ENCODE measurements around the gene HSD17B12.

HSD17B12 gene

DNA sequence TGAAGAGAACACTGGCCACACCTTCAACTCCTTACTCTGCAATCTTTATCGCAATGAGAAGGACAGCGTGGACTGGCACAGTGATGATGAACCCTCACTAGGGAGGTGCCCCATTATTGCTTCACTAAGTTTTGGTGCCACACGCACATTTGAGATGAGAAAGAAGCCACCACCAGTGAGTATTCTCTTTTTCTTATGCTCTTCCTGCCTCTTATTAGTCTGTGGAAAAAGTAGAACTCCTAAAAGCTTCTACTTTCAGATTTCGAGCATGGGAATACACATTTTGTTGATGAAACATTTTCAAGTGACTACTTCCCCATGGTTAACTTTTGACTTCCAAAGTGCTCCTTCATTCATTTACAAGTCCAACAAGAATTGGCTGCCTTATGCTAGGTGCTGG, 221.0 kb downstream of the HSD17B12 start:
- Histone ChIP-seq H3K27ac (no peak overlapping the region), H3K4me3 (no peak overlapping the region)

- H3K4me3 ChIP-seq: no peak overlapping the region
Measured at GRCh38 chr11:43903078-43903477, 222.5 kb downstream of the HSD17B12 start.

DNA sequence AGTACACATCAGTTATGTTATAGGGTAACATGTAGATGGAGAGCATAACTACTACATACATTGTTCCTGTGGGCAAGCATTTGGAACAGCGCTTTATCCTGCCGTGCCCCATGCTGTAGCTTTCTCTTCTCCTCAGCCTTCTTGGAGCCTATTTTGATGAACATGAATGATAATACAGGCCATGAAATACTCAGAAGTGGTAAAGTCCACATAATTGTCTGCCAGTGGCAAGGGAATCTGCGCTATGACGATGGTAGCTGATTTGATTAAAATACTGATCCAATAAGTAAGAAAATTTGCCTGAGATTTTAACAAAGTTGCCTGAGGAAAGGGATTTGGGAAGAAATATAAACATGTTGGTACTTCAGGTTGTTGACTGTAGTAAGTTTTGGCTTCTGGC, 223.4 kb downstream of the HSD17B12 start:
- H3K27ac ChIP-seq: no peak overlapping the region
- H3K4me3 ChIP-seq: no peak overlapping the region

More at GRCh38 chr11:43903078-43903477, 222.5 kb downstream of the HSD17B12 start:
- H3K27ac ChIP-seq: no peak overlapping the region

- Histone ChIP-seq H3K27ac (peak overlapping the region in 6 of 21 experiments; percentile 3 to 70 (median 48)), H3K4me3 (no peak overlapping the region)
Measured at GRCh38 chr11:43904742-43905535, 224.4 kb downstream of the HSD17B12 start.

DNA sequence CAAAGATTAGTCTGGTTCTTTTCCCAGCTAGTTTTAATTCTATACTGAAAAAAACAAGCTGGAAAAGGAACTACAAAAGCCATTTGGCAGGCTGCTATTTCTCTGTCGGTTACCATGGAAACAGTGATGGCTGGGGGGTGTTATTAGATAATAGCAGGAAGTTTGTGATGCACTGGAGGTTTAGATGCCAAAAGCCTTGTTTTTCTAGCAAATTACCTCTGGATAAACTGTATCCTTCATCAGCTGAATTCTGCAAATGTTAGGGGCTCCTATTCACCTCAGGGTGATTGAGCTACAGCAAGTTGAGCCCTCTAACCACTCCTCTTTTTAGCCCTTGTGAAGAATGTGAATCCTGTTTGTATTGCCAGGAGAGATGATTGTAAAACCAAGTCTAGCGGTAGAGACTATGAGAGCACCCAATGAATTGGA, 225.3 kb downstream of the HSD17B12 start:
- Histone ChIP-seq H3K27ac (peak overlapping the region in 5 of 21 experiments; percentile 5 to 70 (median 52)), H3K4me3 (no peak overlapping the region)
